Tibial nerve (tissue), 4 donors: ENCODE results near the gene NPHP4.

Source experiments
- EP300 ChIP-seq, 2 donors: sonication (generic); formaldehyde crosslinking; IDR thresholded peaks; one replicate each; pipeline ENCODE4 v1.6.1; 2017; ENCODE audit warnings: antibody characterized with exemption in 2 of 2, mild to moderate bottlenecking in 1 of 2
- POLR2A ChIP-seq, 2 donors: fragments of 450-650 bp; IDR thresholded peaks; one replicate each; pipeline ENCODE4 v1.6.1; 2017; ENCODE audit warnings: antibody characterized with exemption in 2 of 2, mild to moderate bottlenecking in 2 of 2, moderate library complexity in 2 of 2
- TF ChIP-seq, protein P1 (sequence below), 5 experiments: fragments of 200-600 bp in 3 of 5; fragments of 450-650 bp in 2 of 5; sonication (generic) in 3 of 5; IDR thresholded peaks; one replicate each; pipeline ENCODE4 v1.5.1; 2016 to 2019; ENCODE audit warnings: antibody characterized with exemption in 5 of 5, mild to moderate bottlenecking in 3 of 5, moderate library complexity in 2 of 5

DNA sequence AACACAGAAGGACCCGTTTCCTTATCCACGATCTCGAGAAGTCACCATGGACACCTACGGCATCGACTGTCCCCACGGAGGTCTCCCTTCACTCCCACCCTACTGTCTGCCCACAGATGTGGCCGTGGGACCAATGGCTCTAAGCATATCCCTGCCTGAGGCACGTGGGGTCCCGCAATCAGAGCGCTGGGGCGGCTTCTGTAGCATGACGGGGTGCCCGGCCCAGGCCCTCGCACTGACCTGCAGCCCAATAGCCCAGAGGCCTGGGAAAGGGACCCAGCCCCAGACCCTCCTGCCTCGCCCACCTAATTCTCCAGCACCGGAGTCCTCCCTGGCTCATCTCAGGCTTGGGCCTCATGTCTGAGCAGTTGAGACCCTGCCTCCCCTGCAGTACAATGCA, 132.5 kb downstream of the NPHP4 start:
- no peak for TF ChIP-seq EP300 (IDR thresholded peaks at IDR 0.05)
- TF ChIP-seq, protein P1, sequence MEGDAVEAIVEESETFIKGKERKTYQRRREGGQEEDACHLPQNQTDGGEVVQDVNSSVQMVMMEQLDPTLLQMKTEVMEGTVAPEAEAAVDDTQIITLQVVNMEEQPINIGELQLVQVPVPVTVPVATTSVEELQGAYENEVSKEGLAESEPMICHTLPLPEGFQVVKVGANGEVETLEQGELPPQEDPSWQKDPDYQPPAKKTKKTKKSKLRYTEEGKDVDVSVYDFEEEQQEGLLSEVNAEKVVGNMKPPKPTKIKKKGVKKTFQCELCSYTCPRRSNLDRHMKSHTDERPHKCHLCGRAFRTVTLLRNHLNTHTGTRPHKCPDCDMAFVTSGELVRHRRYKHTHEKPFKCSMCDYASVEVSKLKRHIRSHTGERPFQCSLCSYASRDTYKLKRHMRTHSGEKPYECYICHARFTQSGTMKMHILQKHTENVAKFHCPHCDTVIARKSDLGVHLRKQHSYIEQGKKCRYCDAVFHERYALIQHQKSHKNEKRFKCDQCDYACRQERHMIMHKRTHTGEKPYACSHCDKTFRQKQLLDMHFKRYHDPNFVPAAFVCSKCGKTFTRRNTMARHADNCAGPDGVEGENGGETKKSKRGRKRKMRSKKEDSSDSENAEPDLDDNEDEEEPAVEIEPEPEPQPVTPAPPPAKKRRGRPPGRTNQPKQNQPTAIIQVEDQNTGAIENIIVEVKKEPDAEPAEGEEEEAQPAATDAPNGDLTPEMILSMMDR (IDR thresholded peaks at IDR 0.05): no peak
- TF ChIP-seq POLR2A (IDR thresholded peaks at IDR 0.05): no peak
